K562 (cell line): ENCODE measurements around the gene CCAR1. TPM values are rescaled to one million over a fixed set of nuclear protein-coding genes. Genes with fewer than 3 reads are reported as not detected.

Experiments used
- HNRNPLL ChIP-seq: fragments of 200-400 bp; formaldehyde crosslinking; IDR thresholded peaks from 2 replicates; pipeline ENCODE4 v1.6.1; 2017; ENCODE audit warnings: low read length, low read depth, mild to moderate bottlenecking; ENCODE audit not compliant: poor library complexity, severe bottlenecking
- SIN3A ChIP-seq, 2 experiments: fragments of 150-350 bp in 1 of 2; IDR thresholded peaks; 2 replicates each; pipeline ENCODE4 v1.6.1; 2011 to 2016; ENCODE audit warnings: borderline replicate concordance in 2 of 2, low read depth in 2 of 2, low read length in 2 of 2, mild to moderate bottlenecking in 2 of 2, moderate library complexity in 2 of 2; ENCODE audit not compliant: control insufficient read depth in 1 of 2
- SMC3 ChIP-seq: conservative IDR thresholded peaks from 2 replicates; pipeline ENCODE4 v1.6.1; 2011; ENCODE audit warnings: low read depth, low read length, improper control_type of control experiment; ENCODE audit not compliant: insufficient read depth
- TAF7 ChIP-seq: fragments of 450-650 bp; IDR thresholded peaks from 2 replicates; pipeline ENCODE4 v1.6.1; 2016; ENCODE audit warnings: missing genetic modification characterization, missing compliant biosample characterization
- ZNF699 ChIP-seq: fragments of 250-450 bp; sonication (Bioruptor Pico); IDR thresholded peaks from 2 replicates; pipeline ENCODE4 v1.8.0; 2021; ENCODE audit warnings: mild to moderate bottlenecking, moderate library complexity; ENCODE audit not compliant: insufficient replicate concordance
- ZNF77 ChIP-seq: fragments of 250-450 bp; sonication (Bioruptor Pico); IDR thresholded peaks from 2 replicates; pipeline ENCODE4 v1.5.0; 2020
- ZNF79 ChIP-seq: fragments of 250-450 bp; sonication (Bioruptor Pico); IDR thresholded peaks from 2 replicates; pipeline ENCODE4 v1.4.0; 2020; ENCODE audit warnings: low read depth, mild to moderate bottlenecking, moderate library complexity
- polyA plus RNA-seq, 8 experiments: library from polyadenylated mRNA; depleted of rRNA in 4 of 8; stranded (reverse) in 5 of 8; unstranded in 3 of 8; fragments of >200 nt; fragmentation: Nextera tagmentation in 2 of 8; fragmentation: Illumina TruSeq in 1 of 8; extraction: Ambion mirVana in 2 of 8; extraction: Trizol in 1 of 8; gene quantifications; 2 replicates each; pipeline versions ENCODE4 v1.2.1 to v1.2.3, GENCODE V29; 2011 to 2014; ENCODE audit warnings: inconsistent platforms in 1 of 8, missing spikeins in 1 of 8
- total RNA-seq, 7 experiments: library from RNA; depleted of rRNA in 6 of 7; stranded (reverse); fragments of >200 nt in 6 of 7; fragmentation: Illumina TruSeq in 2 of 7; extraction: Trizol in 2 of 7; gene quantifications; 2 replicates each; pipeline versions ENCODE4 v1.2.1 to v1.2.3, GENCODE V29; 2011 to 2021; ENCODE audit warnings: low replicate concordance in 1 of 7
- TF ChIP-seq, protein P1 (sequence below): fragments of 200-400 bp; formaldehyde crosslinking; IDR thresholded peaks from 2 replicates; pipeline ENCODE4 v1.6.1; 2017; ENCODE audit warnings: mild to moderate bottlenecking, low read depth, low read length, moderate library complexity
- TF ChIP-seq, protein P2 (sequence below), 2 experiments: fragments of 200-800 bp in 1 of 2; sonication (Bioruptor generic) in 1 of 2; sonication (generic) in 1 of 2; formaldehyde crosslinking in 1 of 2; IDR thresholded peaks in 1 of 2; conservative IDR thresholded peaks in 1 of 2; 2 replicates each; pipeline versions ENCODE4 v1.5.0 to v1.6.1; 2016 to 2020; ENCODE audit warnings: missing compliant biosample characterization in 1 of 2, missing genetic modification characterization in 1 of 2, missing genetic modification reagents in 1 of 2

The CCAR1 gene
- total and polyA plus RNA-seq, 9 of the 15 experiments (the other 6 are each of a cell fraction or from before 2014, with no cell fraction given): 44.8 to 173 (median 111) TPM

DNA sequence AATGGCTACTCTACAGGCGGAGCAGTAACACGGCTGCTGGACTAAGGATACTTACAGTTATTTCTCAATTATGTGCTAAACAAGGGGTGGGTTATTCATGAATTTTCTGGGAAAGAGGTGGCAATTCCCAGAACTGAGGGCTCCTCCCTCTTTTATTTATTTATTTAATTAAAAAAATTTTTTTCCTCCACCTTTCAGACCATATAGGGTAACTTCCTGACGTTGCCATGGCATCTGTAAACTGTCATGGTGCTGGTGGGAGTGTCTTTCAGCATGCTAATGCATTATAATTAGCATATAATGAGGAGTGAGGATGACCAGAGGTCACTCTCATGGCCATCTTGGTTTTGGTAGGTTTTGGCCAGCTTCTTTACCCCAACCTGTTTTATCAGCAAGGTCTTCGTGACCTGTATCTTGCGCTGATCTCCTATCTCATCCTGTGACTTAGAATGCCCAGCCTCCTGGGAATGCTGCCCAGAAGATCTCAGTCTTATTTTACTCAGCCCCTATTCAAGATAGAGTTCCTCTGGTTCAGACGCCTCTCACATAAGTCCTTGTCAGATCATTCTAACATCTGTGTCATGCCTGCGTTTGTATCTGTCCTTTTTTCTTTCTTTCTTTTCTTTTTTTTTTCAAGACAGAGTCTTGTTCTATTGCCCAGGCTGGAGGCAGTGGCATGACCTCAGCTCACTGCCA is 90.4 kb downstream of the CCAR1 start (continued):
- TF ChIP-seq, protein P1, sequence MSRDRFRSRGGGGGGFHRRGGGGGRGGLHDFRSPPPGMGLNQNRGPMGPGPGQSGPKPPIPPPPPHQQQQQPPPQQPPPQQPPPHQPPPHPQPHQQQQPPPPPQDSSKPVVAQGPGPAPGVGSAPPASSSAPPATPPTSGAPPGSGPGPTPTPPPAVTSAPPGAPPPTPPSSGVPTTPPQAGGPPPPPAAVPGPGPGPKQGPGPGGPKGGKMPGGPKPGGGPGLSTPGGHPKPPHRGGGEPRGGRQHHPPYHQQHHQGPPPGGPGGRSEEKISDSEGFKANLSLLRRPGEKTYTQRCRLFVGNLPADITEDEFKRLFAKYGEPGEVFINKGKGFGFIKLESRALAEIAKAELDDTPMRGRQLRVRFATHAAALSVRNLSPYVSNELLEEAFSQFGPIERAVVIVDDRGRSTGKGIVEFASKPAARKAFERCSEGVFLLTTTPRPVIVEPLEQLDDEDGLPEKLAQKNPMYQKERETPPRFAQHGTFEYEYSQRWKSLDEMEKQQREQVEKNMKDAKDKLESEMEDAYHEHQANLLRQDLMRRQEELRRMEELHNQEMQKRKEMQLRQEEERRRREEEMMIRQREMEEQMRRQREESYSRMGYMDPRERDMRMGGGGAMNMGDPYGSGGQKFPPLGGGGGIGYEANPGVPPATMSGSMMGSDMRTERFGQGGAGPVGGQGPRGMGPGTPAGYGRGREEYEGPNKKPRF: no peak
- TF ChIP-seq, protein P2, sequence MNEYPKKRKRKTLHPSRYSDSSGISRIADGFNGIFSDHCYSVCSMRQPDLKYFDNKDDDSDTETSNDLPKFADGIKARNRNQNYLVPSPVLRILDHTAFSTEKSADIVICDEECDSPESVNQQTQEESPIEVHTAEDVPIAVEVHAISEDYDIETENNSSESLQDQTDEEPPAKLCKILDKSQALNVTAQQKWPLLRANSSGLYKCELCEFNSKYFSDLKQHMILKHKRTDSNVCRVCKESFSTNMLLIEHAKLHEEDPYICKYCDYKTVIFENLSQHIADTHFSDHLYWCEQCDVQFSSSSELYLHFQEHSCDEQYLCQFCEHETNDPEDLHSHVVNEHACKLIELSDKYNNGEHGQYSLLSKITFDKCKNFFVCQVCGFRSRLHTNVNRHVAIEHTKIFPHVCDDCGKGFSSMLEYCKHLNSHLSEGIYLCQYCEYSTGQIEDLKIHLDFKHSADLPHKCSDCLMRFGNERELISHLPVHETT (CRISPR knock-in tag; conservative IDR thresholded peaks at IDR 0.05 in 1 of 2, IDR thresholded peaks at IDR 0.05 in 1 of 2): peak in 1 of 2 experiments; percentile 70; a peak in 2 of 4 replicates
- TF ChIP-seq ZNF77 (CRISPR knock-in tag): no peak
- no peak for TF ChIP-seq ZNF79 (CRISPR knock-in tag)
- no peak for TF ChIP-seq SIN3A (IDR thresholded peaks at IDR 0.05; ENCODE audit: borderline replicate concordance in 2 of 2, control insufficient read depth in 1 of 2, low read depth in 2 of 2, low read length in 2 of 2)
- no peak for TF ChIP-seq ZNF699 (CRISPR knock-in tag)
- TF ChIP-seq SMC3: no peak
- TF ChIP-seq HNRNPLL: no peak
- TF ChIP-seq TAF7 (tag): 0 out of 2 replicates have a peak, but pooled peaks have one; percentile 39
